MM.1S (cell line): ENCODE measurements around the gene C1QTNF3.

Experiments used
- DNase-seq: peaks from one replicate; pipeline ENCODE4 v3.0.0-alpha.2; 2015
- H2AFZ ChIP-seq: fragments of 300-600 bp; sonication (generic); 2 replicates; pipeline ENCODE4 v1.6.0; 2016; ENCODE audit warnings: antibody characterized with exemption, low read length
- H3F3A ChIP-seq: fragments of 300-600 bp; sonication (generic); 2 replicates; pipeline ENCODE4 v1.6.1; 2016; ENCODE audit warnings: mild to moderate bottlenecking, antibody characterized with exemption, low read length, moderate library complexity, mixed read lengths; ENCODE audit not compliant: insufficient read depth
- H3K27ac ChIP-seq: fragments of 300-600 bp; sonication (generic); 2 replicates; pipeline ENCODE4 v1.5.1; 2016; ENCODE audit warnings: mild to moderate bottlenecking, low read length
- H3K27me3 ChIP-seq: fragments of 300-600 bp; sonication (generic); replicated peaks from 2 replicates; pipeline ENCODE4 v1.6.0; 2016; ENCODE audit warnings: low read length; ENCODE audit not compliant: insufficient read depth
- H3K36me3 ChIP-seq: fragments of 300-600 bp; sonication (generic); replicated peaks from 2 replicates; pipeline ENCODE4 v1.6.1; 2016; ENCODE audit warnings: mild to moderate bottlenecking, low read length, mixed read lengths; ENCODE audit not compliant: insufficient read depth
- H3K4me1 ChIP-seq: fragments of 300-600 bp; sonication (generic); 2 replicates; pipeline ENCODE4 v1.6.1; 2016; ENCODE audit warnings: low read length, mixed read lengths
- H3K4me2 ChIP-seq: fragments of 300-600 bp; sonication (generic); 2 replicates; pipeline ENCODE4 v1.6.0; 2016; ENCODE audit warnings: low read depth, low read length
- H3K4me3 ChIP-seq: fragments of 300-600 bp; sonication (generic); 2 replicates; pipeline ENCODE4 v1.5.1; 2016; ENCODE audit warnings: low read length, mixed read lengths
- H3K79me2 ChIP-seq: fragments of 300-600 bp; sonication (generic); 2 replicates; pipeline ENCODE4 v1.6.1; 2016; ENCODE audit warnings: mixed run types, low read length, mixed read lengths
- H3K9ac ChIP-seq: fragments of 300-600 bp; sonication (generic); 2 replicates; pipeline ENCODE4 v1.6.1; 2016; ENCODE audit warnings: low read length, mixed read lengths
- H3K9me2 ChIP-seq: fragments of 300-600 bp; sonication (generic); replicated peaks from 2 replicates; pipeline ENCODE4 v1.6.1; 2016; ENCODE audit warnings: mild to moderate bottlenecking, low read length, mixed read lengths; ENCODE audit not compliant: insufficient read depth
- H3K9me3 ChIP-seq: fragments of 300-600 bp; sonication (generic); replicated peaks from 2 replicates; pipeline ENCODE4 v1.6.1; 2016; ENCODE audit warnings: mild to moderate bottlenecking, low read length, mixed read lengths; ENCODE audit not compliant: insufficient read depth
- H4K20me1 ChIP-seq: fragments of 300-600 bp; sonication (generic); 2 replicates; pipeline ENCODE4 v1.6.1; 2016; ENCODE audit warnings: mild to moderate bottlenecking, low read length, moderate library complexity, mixed read lengths; ENCODE audit not compliant: insufficient read depth
- CTCF ChIP-seq: fragments of 300-600 bp; sonication (generic); IDR thresholded peaks from 2 replicates; pipeline ENCODE4 v1.5.1; 2016; ENCODE audit warnings: antibody characterized with exemption, low read length, mixed read lengths
- EZH2 ChIP-seq: fragments of 300-600 bp; sonication (generic); optimal IDR thresholded peaks from 2 replicates; pipeline ENCODE3; 2017; ENCODE audit warnings: low read depth, mild to moderate bottlenecking, antibody characterized with exemption, low read length, mixed read lengths
- EZH2phosphoT487 ChIP-seq: fragments of 300-600 bp; sonication (generic); IDR thresholded peaks from 2 replicates; pipeline ENCODE4 v1.6.1; 2018; ENCODE audit warnings: antibody characterized with exemption, low read length

C1QTNF3 gene

DNA sequence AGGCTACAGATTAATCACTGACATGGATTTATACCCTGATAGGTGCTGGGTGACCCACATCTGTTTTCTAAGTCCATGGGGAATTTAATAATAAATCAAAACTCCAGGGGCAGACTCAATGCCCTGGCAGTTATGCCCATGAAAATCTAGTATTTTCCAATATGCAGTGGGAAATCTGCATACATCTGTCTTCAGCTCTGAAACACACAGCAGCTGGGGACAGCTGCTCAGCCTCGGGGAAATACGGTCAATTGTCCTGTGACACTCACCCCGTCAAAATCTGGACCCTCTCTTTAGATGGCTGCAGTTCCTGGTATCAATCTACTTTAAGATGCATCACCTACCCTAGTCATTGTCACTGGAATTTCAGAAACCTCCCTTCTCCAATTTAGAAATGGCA is 12.7 kb upstream of the C1QTNF3 start:
- TF ChIP-seq EZH2 (no peak), EZH2phosphoT487 (no peak), CTCF (no peak)
- Histone ChIP-seq H4K20me1 (no peaks in the 10 kb centered on the region), H3K4me3 (no peak overlapping the region), H3K4me2 (no peak overlapping the region), H3K9me3 (no peaks in the 10 kb centered on the region), H3K27me3 (no peaks in the 10 kb centered on the region), H2AFZ (no peak overlapping the region), H3K79me2 (no peaks in the 10 kb centered on the region), H3K9me2 (no peaks in the 10 kb centered on the region), H3K36me3 (no peaks in the 10 kb centered on the region), H3K27ac (no peak overlapping the region), H3K9ac (no peak overlapping the region), H3K4me1 (no peaks in the 10 kb centered on the region), H3F3A (no peaks in the 10 kb centered on the region)
- DNase-seq, result no peak

- DNase-seq, result no peak
- Histone ChIP-seq H3K27ac (no peak overlapping the region), H3K9me3 (no peaks in the 10 kb centered on the region), H3K9me2 (no peaks in the 10 kb centered on the region), H3K27me3 (no peaks in the 10 kb centered on the region), H3F3A (no peaks in the 10 kb centered on the region), H3K4me2 (no peak overlapping the region), H3K79me2 (no peaks in the 10 kb centered on the region), H3K4me1 (no peaks in the 10 kb centered on the region), H3K9ac (no peak overlapping the region), H3K36me3 (no peaks in the 10 kb centered on the region), H3K4me3 (no peak overlapping the region), H4K20me1 (no peaks in the 10 kb centered on the region), H2AFZ (no peak overlapping the region)
- no peak for TF ChIP-seq EZH2
- TF ChIP-seq EZH2phosphoT487, result no peak
- no peak for TF ChIP-seq CTCF
Observed at GRCh38 chr5:34054400-34054729, 11.4 kb upstream of the C1QTNF3 start.

DNA sequence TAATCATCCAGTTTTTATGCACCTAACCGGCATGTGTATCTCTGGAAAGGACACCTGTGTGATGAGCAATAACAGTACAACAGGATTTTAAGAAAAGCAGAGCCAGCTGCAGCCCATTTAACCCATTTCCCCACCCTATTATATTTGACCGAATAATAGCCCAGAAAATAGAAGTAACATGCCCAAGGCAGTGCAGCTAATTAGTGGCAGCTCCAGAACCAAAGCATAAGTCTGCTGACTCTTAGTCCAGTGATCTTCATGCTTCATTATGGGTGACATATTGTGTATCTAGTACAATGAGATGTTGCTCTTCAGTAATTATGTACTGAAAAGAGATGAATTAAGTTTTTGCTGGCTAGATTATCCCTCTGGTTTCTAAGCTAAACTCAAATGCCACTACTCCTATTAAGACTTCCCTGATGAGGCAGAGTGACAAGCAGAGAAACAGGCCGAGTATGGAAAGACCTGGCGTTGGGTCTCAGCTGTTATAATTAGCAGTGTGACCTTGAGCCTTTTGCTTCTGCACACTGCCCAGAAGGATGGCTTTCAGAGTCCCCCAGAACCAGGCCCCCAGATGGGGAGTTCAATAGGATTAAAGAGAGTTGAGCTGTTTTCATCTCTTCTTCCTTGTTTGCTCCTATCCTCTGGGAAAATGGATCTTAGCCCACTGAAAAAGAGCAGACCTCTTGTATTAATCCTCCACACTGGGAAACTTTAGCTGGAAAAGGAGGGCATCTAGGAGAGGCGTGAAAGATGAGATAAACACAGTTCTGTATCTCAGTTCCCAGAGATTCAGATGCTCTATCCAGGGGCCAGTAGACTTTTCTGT is 10.8 kb upstream of the C1QTNF3 start:
- no peaks in the 10 kb centered on the region for H3K36me3 ChIP-seq
- TF ChIP-seq EZH2, result no peak
- no peaks in the 10 kb centered on the region for H3K4me1 ChIP-seq
- H3K79me2 ChIP-seq, result no peaks in the 10 kb centered on the region
- no peak overlapping the region for H3K4me3 ChIP-seq
- no peaks in the 10 kb centered on the region for H3F3A ChIP-seq
- no peaks in the 10 kb centered on the region for H3K9me3 ChIP-seq
- no peaks in the 10 kb centered on the region for H3K9me2 ChIP-seq
- H3K4me2 ChIP-seq, result no peak overlapping the region
- no peaks in the 10 kb centered on the region for H3K27me3 ChIP-seq
- no peak for DNase-seq
- no peak overlapping the region for H3K27ac ChIP-seq
- H2AFZ ChIP-seq, result no peak overlapping the region
- no peak overlapping the region for H3K9ac ChIP-seq
- no peaks in the 10 kb centered on the region for H4K20me1 ChIP-seq

DNA sequence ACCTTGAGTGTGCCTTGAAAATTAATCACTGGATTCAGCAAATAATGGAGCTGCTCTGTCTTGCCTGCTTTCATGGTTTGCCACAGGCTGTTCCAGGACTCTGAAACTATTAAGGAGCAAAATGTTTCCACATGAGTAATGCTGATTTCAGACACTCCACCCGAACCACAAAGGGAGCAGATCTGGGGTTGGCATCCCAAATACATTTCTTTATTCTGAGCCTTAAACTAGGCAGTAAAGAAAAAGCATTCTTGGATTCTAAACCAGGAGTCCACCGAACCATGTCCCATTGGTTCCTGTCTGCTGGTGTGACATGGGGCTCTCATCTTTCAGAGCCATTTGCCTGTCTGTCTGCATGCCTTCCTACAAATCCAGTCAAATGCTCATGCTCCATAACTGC is 10.1 kb upstream of the C1QTNF3 start:
- Histone ChIP-seq H3K4me1 (no peaks in the 10 kb centered on the region), H4K20me1 (no peaks in the 10 kb centered on the region), H3K9me3 (no peaks in the 10 kb centered on the region), H3K9me2 (no peaks in the 10 kb centered on the region), H3K9ac (no peak overlapping the region), H3F3A (no peaks in the 10 kb centered on the region), H3K27ac (no peak overlapping the region), H3K27me3 (no peaks in the 10 kb centered on the region), H3K4me3 (no peak overlapping the region), H3K4me2 (no peak overlapping the region), H2AFZ (no peak overlapping the region), H3K79me2 (no peaks in the 10 kb centered on the region), H3K36me3 (no peaks in the 10 kb centered on the region)
- DNase-seq, result no peak
- TF ChIP-seq CTCF, result no peak
- no peak for TF ChIP-seq EZH2
- TF ChIP-seq EZH2phosphoT487, result no peak
